LNCaP clone FGC (cell line): ENCODE data around the gene CAMK2A.

ENCODE experiments used
- DNase-seq: peaks from one replicate; pipeline ENCODE4 v3.0.0-alpha.2; 2011; ENCODE audit warnings: low read depth
- H3K4me3 ChIP-seq: 2 replicates; pipeline ENCODE4 v1.5.1; 2011; ENCODE audit warnings: mild to moderate bottlenecking, low read depth, low read length, control low read depth
- TF ChIP-seq, protein P1 (sequence below): IDR thresholded peaks from 2 replicates; pipeline ENCODE4 v1.5.1; 2012; ENCODE audit warnings: mild to moderate bottlenecking; ENCODE audit not compliant: control insufficient read depth, insufficient read depth; ENCODE audit errors: extremely low read depth

CAMK2A gene

DNA sequence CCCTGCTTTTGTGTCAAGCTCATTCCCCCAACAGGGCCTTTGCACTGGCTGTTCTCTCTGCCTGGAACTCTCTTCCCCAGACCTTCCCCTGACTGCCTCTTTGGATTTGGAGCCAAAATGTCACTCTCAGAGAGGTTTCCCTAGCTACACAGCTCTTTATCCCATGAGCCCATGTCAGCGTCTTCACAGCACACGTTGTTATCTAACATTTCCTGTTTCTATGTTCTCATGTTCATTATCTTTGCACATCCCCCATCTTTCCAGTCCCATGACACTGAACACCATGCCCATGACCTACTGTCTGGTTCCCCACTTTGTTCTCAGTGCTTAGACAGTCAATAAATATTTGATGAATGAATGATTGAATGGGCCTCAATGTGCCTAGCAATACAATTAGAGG is 39.5 kb upstream of the CAMK2A start:
- DNase-seq, result no peak
- TF ChIP-seq, protein P1, sequence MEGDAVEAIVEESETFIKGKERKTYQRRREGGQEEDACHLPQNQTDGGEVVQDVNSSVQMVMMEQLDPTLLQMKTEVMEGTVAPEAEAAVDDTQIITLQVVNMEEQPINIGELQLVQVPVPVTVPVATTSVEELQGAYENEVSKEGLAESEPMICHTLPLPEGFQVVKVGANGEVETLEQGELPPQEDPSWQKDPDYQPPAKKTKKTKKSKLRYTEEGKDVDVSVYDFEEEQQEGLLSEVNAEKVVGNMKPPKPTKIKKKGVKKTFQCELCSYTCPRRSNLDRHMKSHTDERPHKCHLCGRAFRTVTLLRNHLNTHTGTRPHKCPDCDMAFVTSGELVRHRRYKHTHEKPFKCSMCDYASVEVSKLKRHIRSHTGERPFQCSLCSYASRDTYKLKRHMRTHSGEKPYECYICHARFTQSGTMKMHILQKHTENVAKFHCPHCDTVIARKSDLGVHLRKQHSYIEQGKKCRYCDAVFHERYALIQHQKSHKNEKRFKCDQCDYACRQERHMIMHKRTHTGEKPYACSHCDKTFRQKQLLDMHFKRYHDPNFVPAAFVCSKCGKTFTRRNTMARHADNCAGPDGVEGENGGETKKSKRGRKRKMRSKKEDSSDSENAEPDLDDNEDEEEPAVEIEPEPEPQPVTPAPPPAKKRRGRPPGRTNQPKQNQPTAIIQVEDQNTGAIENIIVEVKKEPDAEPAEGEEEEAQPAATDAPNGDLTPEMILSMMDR, result no peak
- H3K4me3 ChIP-seq, result no peak overlapping the region

DNA sequence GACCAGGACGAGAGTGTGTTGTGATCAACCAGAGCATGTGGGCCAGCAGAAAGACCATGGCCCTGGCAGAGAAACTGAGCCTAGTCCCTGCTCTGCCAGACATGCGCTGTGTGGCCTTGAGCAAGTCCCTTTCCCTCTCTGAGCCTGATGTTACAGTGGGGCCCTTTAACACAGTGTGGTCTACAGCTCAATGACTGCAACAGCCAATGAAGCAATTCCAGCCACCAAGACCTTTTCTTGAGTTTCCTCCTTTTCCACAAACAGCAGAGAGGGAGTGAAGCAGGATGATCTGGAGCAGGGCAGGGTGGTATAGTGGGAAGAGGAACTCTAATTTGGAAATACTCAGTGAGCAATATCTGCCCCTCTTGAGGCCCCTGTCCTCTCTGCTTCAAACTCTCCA is 38.9 kb upstream of the CAMK2A start:
- no peak for DNase-seq
- TF ChIP-seq, protein P1, result no peak
- no peak overlapping the region for H3K4me3 ChIP-seq

DNA sequence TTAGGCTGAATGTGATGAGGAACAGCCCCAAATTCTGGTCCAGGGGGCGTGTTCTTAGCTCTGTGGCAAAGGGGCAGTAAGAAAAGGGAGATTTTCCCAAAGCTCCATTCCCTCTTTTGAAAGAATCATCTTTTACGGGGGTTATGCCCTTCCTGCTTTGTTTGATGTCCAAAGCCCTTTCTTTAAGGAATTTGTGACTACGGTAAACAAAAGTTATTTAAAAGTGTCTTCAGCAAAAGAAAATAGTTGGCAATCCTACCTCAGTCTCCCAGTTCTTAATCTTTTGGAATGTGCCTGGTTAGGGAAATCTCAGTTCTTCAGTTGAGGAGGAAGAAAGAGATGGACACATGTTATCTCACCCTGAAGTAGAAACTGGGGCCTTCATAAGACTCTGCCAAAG is 37.6 kb upstream of the CAMK2A start:
- no peak overlapping the region for H3K4me3 ChIP-seq
- DNase-seq, result no peak
- TF ChIP-seq, protein P1, result no peak

DNA sequence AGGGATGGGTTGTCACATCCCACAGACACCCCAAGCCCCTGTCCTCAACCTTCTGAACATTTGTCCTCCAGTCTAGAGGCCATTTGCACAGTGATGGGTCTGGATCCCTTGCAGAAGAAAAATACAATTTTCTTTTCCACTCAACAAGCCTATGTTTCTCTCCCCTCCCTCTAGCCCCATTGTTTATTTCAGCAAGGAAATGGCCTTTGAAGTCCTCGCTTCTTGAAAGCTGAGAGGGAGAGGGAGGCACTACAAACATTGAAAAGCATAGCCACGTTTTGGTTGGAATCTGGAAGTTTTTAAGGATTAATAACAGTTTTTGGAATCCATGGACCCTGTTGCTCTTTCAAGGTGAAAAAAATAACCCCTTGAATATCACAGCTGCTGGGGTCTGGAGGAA is 37.1 kb upstream of the CAMK2A start:
- DNase-seq, result no peak
- no peak overlapping the region for H3K4me3 ChIP-seq
- TF ChIP-seq, protein P1, result no peak

DNA sequence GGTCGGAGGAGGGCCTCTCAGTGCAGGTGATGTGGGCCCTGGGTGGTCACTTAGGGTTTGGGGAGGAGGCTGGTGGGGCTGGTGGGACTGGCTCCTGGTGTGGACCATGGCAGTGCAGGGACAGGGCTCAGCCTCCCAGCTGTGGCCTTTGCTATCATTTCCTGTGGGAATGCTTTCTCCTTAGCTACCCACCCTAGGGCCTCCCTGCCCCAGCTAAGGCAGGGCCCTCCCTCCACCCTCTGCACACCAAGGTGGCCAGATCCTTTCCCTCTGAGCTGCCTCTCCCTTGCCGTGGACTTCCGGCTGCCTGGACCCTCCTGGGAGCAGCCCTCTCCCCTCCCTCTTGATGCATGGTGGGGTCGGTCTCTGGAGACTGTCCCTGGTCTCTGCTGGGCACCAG is 35.9 kb upstream of the CAMK2A start:
- no peak overlapping the region for H3K4me3 ChIP-seq
- DNase-seq, result no peak
- TF ChIP-seq, protein P1, result no peak

DNA sequence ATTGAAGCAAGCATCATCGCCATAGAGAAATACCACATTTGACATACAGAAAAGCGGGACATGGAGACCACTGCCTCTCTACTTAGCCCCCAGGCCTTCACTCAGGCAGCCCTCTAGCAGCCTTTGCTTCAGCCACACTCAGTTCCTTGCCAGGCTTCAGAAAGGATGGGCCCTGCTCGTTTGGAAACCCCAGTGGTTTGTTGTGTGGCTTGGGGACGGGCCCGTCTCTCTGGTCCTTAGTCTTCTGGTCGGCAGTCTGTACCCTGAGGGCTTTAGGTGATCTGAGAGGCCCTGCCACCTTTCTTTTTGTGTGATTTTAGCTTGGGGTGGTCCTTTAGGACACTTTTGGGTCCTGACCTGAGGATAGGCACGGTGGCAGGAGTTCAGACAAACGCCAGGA is 34.2 kb upstream of the CAMK2A start:
- H3K4me3 ChIP-seq, result no peak overlapping the region
- TF ChIP-seq, protein P1, result no peak
- DNase-seq, result no peak

DNA sequence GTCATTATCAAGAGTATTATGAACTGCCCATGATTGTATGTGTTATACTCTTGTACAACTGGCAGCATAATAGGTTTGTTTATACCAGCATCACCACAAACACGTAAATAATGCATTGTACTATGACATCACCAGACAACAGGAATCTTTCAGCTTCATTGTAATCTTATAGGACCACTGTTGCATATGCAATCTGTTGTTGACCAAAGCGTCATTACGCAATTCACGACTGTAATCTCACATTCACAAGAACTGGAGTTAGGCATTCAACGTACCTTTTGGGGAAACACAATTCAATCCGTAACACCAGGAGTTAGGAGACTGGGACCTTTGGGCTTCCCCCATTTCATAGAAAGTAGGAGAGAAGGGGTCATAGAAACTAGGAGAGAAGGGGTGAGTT is 33.5 kb upstream of the CAMK2A start:
- DNase-seq, result no peak
- H3K4me3 ChIP-seq, result no peak overlapping the region
- TF ChIP-seq, protein P1, result no peak
